ENCODE measurements around the gene RFXANK. TPM values are rescaled to one million over a fixed set of nuclear protein-coding genes. Genes with fewer than 3 reads are reported as not detected.

The RFXANK gene
- total RNA-seq, 1 donor from 2014 or later, result 61.6 TPM

GRCh38 chr19:19238126-19238894 is 46.3 kb downstream of the RFXANK start:
- DNase-seq (ENCODE audit: extremely low spot score in 2 of 2), result no peak
- TF ChIP-seq CTCF (IDR thresholded peaks at IDR 0.05) (no peak), POLR2AphosphoS5 (IDR thresholded peaks at IDR 0.05; ENCODE audit: insufficient read depth in 1 of 2, low read depth in 1 of 2) (no peak), POLR2A (IDR thresholded peaks at IDR 0.05) (no peak)
- intact Hi-C loops (cut with DNase I), result no loop called here

GRCh38 chr19:19239675-19240074 is 47.6 kb downstream of the RFXANK start:
- no peaks in the 10 kb centered on the region for H3K27me3 ChIP-seq
- H3K36me3 ChIP-seq, result no peaks in the 10 kb centered on the region
- H3K4me3 ChIP-seq, result no peak overlapping the region
- H3K4me1 ChIP-seq, result no peaks in the 10 kb centered on the region
- peaks cover 1% of the 10 kb centered on the region for H3K9me3 ChIP-seq
- DNase-seq (ENCODE audit: extremely low spot score in 2 of 2), result no peak
- no peak overlapping the region for H3K27ac ChIP-seq
- TF ChIP-seq POLR2AphosphoS5 (IDR thresholded peaks at IDR 0.05; ENCODE audit: insufficient read depth in 1 of 2, low read depth in 1 of 2) (no peak), POLR2A (IDR thresholded peaks at IDR 0.05) (no peak), CTCF (IDR thresholded peaks at IDR 0.05) (no peak)
- intact Hi-C loops (cut with DNase I), result no loop called here

More at GRCh38 chr19:19238126-19238894, 46.3 kb downstream of the RFXANK start:
- no peak overlapping the region for H3K27ac ChIP-seq
- no peaks in the 10 kb centered on the region for H3K36me3 ChIP-seq
- peaks cover 12% of the 10 kb centered on the region for H3K9me3 ChIP-seq
- no peaks in the 10 kb centered on the region for H3K4me1 ChIP-seq
- no peak overlapping the region for H3K4me3 ChIP-seq
- H3K27me3 ChIP-seq, result no peaks in the 10 kb centered on the region

GRCh38 chr19:19240476-19240875 is 48.4 kb downstream of the RFXANK start:
- no peaks in the 10 kb centered on the region for H3K27me3 ChIP-seq
- DNase-seq (ENCODE audit: extremely low spot score in 2 of 2), result no peak
- no peak overlapping the region for H3K4me3 ChIP-seq
- H3K4me1 ChIP-seq, result no peaks in the 10 kb centered on the region
- no peak overlapping the region for H3K27ac ChIP-seq
- intact Hi-C loops (cut with DNase I), result no loop called here
- no peaks in the 10 kb centered on the region for H3K36me3 ChIP-seq
- H3K9me3 ChIP-seq, result no peaks in the 10 kb centered on the region
- TF ChIP-seq POLR2AphosphoS5 (IDR thresholded peaks at IDR 0.05; ENCODE audit: insufficient read depth in 1 of 2, low read depth in 1 of 2), result no peak
- TF ChIP-seq POLR2A (IDR thresholded peaks at IDR 0.05), result no peak
- no peak for TF ChIP-seq CTCF (IDR thresholded peaks at IDR 0.05)

GRCh38 chr19:19250196-19250801 is 58.2 kb downstream of the RFXANK start:
- no peak for TF ChIP-seq POLR2AphosphoS5 (IDR thresholded peaks at IDR 0.05; ENCODE audit: insufficient read depth in 1 of 2, low read depth in 1 of 2)
- TF ChIP-seq POLR2A (IDR thresholded peaks at IDR 0.05), result no peak
- TF ChIP-seq CTCF (IDR thresholded peaks at IDR 0.05), result no peak
- intact Hi-C loops (cut with DNase I), result no loop called here
- no peak overlapping the region for H3K27ac ChIP-seq
- no peaks in the 10 kb centered on the region for H3K4me1 ChIP-seq
- H3K27me3 ChIP-seq, result no peaks in the 10 kb centered on the region
- no peak overlapping the region for H3K4me3 ChIP-seq
- no peak for DNase-seq (ENCODE audit: extremely low spot score in 2 of 2)
- no peaks in the 10 kb centered on the region for H3K36me3 ChIP-seq
- H3K9me3 ChIP-seq, result no peaks in the 10 kb centered on the region

Small RNA genes within 50 kb of the gene (small RNA-seq; reads per million reads assigned to genes)
- gene RNU6-1028P, result not detected

Other genes starting within 250 kb of the RFXANK start
- 57.9 TPM for gene SUGP2, start 158.7 kb upstream of the RFXANK start, total RNA-seq
- 26.5 TPM for gene ARMC6, start 158.7 kb upstream of the RFXANK start, total RNA-seq
- 6.6 TPM for gene SLC25A42, start 128.3 kb upstream of the RFXANK start, total RNA-seq
- 31.7 TPM for gene TMEM161A, start 53.8 kb upstream of the RFXANK start, total RNA-seq
- gene MEF2B, start 22.0 kb upstream of the RFXANK start, total RNA-seq, result not detected
- gene BORCS8, start 106 bp upstream of the RFXANK start, total RNA-seq, result 18.9 TPM
- gene NR2C2AP, start 11.2 kb downstream of the RFXANK start, total RNA-seq, result 12.5 TPM
- not detected for gene NCAN, start 19.7 kb downstream of the RFXANK start, total RNA-seq
- not detected for gene TM6SF2, start 81.0 kb downstream of the RFXANK start, total RNA-seq
- gene SUGP1, start 128.3 kb downstream of the RFXANK start, total RNA-seq, result 25.5 TPM
- gene MAU2, start 128.6 kb downstream of the RFXANK start, total RNA-seq, result 55.2 TPM
- gene GATAD2A, start 213.4 kb downstream of the RFXANK start, total RNA-seq, result 49.6 TPM

All from vagina (tissue), 2 donors.